ENCODE results near the gene ATPAF2. TPM values are rescaled to one million over a fixed set of nuclear protein-coding genes. Genes with fewer than 3 reads are reported as not detected.

ATPAF2 gene
- total and polyA plus RNA-seq, 2 donors (not counting 3 experiments of a cell fraction or from before 2014, with no cell fraction given), result 23.2 to 35.7 TPM

DNA sequence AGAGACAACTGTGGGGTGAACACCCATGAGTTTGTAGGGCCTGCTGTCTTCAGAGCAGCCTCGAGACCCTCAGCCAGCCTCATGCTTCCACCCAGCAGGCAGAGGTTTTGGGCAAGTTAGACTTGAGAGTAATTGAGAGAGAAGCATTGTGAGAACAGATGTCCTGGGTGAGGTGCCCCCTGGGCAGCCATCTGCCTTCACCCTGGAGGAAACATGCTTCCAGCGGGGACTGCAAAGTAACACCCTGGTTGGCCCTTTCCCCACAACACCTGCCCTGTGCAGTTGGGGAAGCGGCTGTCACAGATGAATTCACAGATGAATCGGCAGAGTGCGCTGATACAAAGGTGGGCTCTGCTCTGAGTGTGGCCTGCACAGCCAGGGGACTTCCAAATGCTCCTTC, 23.4 kb downstream of the ATPAF2 start:
- H3K9me1 ChIP-seq (replicated peaks; ENCODE audit: control insufficient read depth, extremely low read depth, insufficient read depth, low read length), result no peaks in the 10 kb centered on the region
- H4K20me1 ChIP-seq (replicated peaks; ENCODE audit: control insufficient read depth, extremely low read depth, insufficient read depth, low read length), result no peaks in the 10 kb centered on the region
- no peaks in the 10 kb centered on the region for H3K27me3 ChIP-seq (ENCODE audit: control insufficient read depth in 2 of 2, insufficient read depth in 2 of 2, low read length in 2 of 2)
- TF ChIP-seq, protein P1, sequence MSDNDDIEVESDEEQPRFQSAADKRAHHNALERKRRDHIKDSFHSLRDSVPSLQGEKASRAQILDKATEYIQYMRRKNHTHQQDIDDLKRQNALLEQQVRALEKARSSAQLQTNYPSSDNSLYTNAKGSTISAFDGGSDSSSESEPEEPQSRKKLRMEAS (IDR thresholded peaks at IDR 0.05; ENCODE audit: insufficient read depth, insufficient read length), result no peak
- H3K9me3 ChIP-seq (replicated peaks; ENCODE audit: control insufficient read depth, insufficient read depth, low read length), result no peaks in the 10 kb centered on the region
- DNase-seq (ENCODE audit: low read depth, low spot score) (no peak), FAIRE-seq (no peak)
- H3K4me1 ChIP-seq (ENCODE audit: control insufficient read depth, extremely low read depth, insufficient read depth, low read length), result peaks cover 5% of the 10 kb centered on the region
- H3K79me2 ChIP-seq (ENCODE audit: control insufficient read depth, insufficient read depth, low read length), result no peaks in the 10 kb centered on the region
- peaks cover 0 to 4% of the 10 kb centered on the region in 2 experiments for H3K36me3 ChIP-seq (ENCODE audit: control insufficient read depth in 2 of 2, extremely low read depth in 1 of 2, insufficient read depth in 2 of 2, low read length in 2 of 2)
- ChIA-PET CTCF (no interaction called here), POLR2A (no interaction called here)
- no peak overlapping the region for H3K4me3 ChIP-seq (replicated peaks in 1 of 3; ENCODE audit: insufficient read depth in 1 of 3, low read depth in 1 of 3, low read length in 3 of 3)
- BruUV-seq (replicated peaks), result no TSS peak
- H2AFZ ChIP-seq (ENCODE audit: low read depth, low read length), result no peak overlapping the region
- intact Hi-C loops (cut with micrococcal nuclease) (no loop called here), dilution Hi-C loops (cut with MboI; ENCODE audit: extremely low pct_ligation_motif_present, low sequenced_read_pairs) (no loop called here)
- H3K4me2 ChIP-seq (ENCODE audit: insufficient read depth, low read length), result no peak overlapping the region
- H3K9ac ChIP-seq (replicated peaks; ENCODE audit: extremely low read depth, insufficient read depth, low read length), result no peak overlapping the region
- H3K27ac ChIP-seq (ENCODE audit: insufficient read depth, low read depth, low read length), result no peak overlapping the region

DNA sequence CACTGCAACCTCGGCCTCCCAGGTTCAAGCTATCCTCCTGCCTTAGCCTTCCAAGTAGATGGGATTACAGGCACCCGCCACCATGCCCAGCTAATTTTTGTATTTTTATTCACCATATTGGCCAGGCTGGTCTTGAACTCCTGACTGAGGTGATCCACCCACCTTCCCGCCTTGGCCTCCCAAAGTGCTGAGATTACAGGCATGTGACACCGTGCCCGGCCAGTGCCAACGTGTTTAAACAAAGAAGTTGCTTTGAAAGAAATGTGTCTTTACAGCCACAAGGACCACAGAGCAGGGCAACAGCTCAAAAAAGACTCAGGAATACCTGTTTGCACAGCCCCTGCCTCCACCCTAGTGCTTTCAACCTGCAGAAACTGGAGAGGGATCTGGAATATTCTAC, 25.0 kb downstream of the ATPAF2 start:
- Histone ChIP-seq H4K20me1 (replicated peaks; ENCODE audit: control insufficient read depth, extremely low read depth, insufficient read depth, low read length) (no peaks in the 10 kb centered on the region), H3K4me3 (replicated peaks in 1 of 3; ENCODE audit: insufficient read depth in 1 of 3, low read depth in 1 of 3, low read length in 3 of 3) (no peak overlapping the region), H3K9me3 (replicated peaks; ENCODE audit: control insufficient read depth, insufficient read depth, low read length) (no peaks in the 10 kb centered on the region), H3K9me1 (replicated peaks; ENCODE audit: control insufficient read depth, extremely low read depth, insufficient read depth, low read length) (no peaks in the 10 kb centered on the region), H3K27me3 (ENCODE audit: control insufficient read depth in 2 of 2, insufficient read depth in 2 of 2, low read length in 2 of 2) (no peaks in the 10 kb centered on the region), H3K27ac (ENCODE audit: insufficient read depth, low read depth, low read length) (no peak overlapping the region), H3K79me2 (ENCODE audit: control insufficient read depth, insufficient read depth, low read length) (no peaks in the 10 kb centered on the region), H3K4me1 (ENCODE audit: control insufficient read depth, extremely low read depth, insufficient read depth, low read length) (peaks cover 5% of the 10 kb centered on the region), H3K4me2 (ENCODE audit: insufficient read depth, low read length) (no peak overlapping the region), H3K36me3 (ENCODE audit: control insufficient read depth in 2 of 2, extremely low read depth in 1 of 2, insufficient read depth in 2 of 2, low read length in 2 of 2) (peaks cover 0 to 4% of the 10 kb centered on the region in 2 experiments), H3K9ac (replicated peaks; ENCODE audit: extremely low read depth, insufficient read depth, low read length) (no peak overlapping the region), H2AFZ (ENCODE audit: low read depth, low read length) (no peak overlapping the region)
- no TSS peak for BruUV-seq (replicated peaks)
- ChIA-PET CTCF (interaction anchor here (1.0 kb wide), 1 partner anchor 12 kb away, joined by 3 read pairs; no protein-coding TSS in a partner anchor), POLR2A (no interaction called here)
- dilution Hi-C loops (cut with MboI; ENCODE audit: extremely low pct_ligation_motif_present, low sequenced_read_pairs) (no loop called here), intact Hi-C loops (cut with micrococcal nuclease) (no loop called here)
- no peak for TF ChIP-seq EZH2 (IDR thresholded peaks at IDR 0.05; ENCODE audit: borderline replicate concordance, low read depth, low read length, severe bottlenecking)
- no peak for TF ChIP-seq FOS (IDR thresholded peaks at IDR 0.05; ENCODE audit: borderline replicate concordance, insufficient read depth, low read length)
- TF ChIP-seq POLR2A (IDR thresholded peaks at IDR 0.05; ENCODE audit: low read depth, low read length), result no peak
- TF ChIP-seq POLR2AphosphoS5 (IDR thresholded peaks at IDR 0.05; ENCODE audit: insufficient read depth, low read depth, low read length), result no peak
- no peak for TF ChIP-seq GATA2 (IDR thresholded peaks at IDR 0.05; ENCODE audit: insufficient read depth, insufficient read length, low read depth, low read length)
- TF ChIP-seq JUN (IDR thresholded peaks at IDR 0.05; ENCODE audit: borderline replicate concordance, insufficient read depth, insufficient read length, low read depth), result no peak
- TF ChIP-seq MYC (IDR thresholded peaks at IDR 0.05; ENCODE audit: low read depth, low read length), result no peak
- TF ChIP-seq, protein P1 (IDR thresholded peaks at IDR 0.05; ENCODE audit: insufficient read depth, insufficient read length), result no peak
- TF ChIP-seq, protein P2, sequence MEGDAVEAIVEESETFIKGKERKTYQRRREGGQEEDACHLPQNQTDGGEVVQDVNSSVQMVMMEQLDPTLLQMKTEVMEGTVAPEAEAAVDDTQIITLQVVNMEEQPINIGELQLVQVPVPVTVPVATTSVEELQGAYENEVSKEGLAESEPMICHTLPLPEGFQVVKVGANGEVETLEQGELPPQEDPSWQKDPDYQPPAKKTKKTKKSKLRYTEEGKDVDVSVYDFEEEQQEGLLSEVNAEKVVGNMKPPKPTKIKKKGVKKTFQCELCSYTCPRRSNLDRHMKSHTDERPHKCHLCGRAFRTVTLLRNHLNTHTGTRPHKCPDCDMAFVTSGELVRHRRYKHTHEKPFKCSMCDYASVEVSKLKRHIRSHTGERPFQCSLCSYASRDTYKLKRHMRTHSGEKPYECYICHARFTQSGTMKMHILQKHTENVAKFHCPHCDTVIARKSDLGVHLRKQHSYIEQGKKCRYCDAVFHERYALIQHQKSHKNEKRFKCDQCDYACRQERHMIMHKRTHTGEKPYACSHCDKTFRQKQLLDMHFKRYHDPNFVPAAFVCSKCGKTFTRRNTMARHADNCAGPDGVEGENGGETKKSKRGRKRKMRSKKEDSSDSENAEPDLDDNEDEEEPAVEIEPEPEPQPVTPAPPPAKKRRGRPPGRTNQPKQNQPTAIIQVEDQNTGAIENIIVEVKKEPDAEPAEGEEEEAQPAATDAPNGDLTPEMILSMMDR (IDR thresholded peaks at IDR 0.05; ENCODE audit: extremely low read depth in 1 of 2, insufficient read depth in 1 of 2, low read depth in 1 of 2, low read length in 2 of 2), result no peak
- DNase-seq (ENCODE audit: low read depth, low spot score) (no peak), FAIRE-seq (no peak)

All from endothelial cell of umbilical vein (primary cell).